GM18858 (cell line): ENCODE data around the gene MRPL20.

Experiments used
- ATAC-seq: cut with Tn5 transposase; IDR thresholded peaks from one replicate; pipeline ENCODE4 v1.9.1; 2021; ENCODE audit not compliant: unreplicated experiment

Gene MRPL20

DNA sequence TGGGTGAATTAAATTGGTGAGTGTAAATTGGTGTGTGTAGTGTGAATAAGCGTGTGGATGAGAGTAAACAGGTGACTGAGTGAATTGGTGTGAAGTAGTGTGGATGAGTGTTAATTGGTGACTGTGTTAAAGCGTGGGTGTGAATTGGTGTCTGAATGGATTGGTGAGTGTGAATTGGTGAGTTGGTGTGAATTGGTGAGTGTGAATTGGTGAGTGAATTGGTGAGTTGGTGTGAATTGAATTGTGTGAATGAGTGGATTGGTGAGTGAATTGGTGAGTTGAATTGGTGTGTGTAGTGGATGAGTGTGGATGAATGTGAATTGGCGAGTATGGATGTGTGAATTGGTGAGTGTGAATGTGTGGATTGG lies 40.4 kb downstream of the MRPL20 start:
- no peak for ATAC-seq

- ATAC-seq: no peak
These were observed 41.0 kb downstream of the MRPL20 start for GRCh38 chr1:1365875-1366698.

GRCh38 chr1:1364266-1364665 lies 42.8 kb downstream of the MRPL20 start:
- ATAC-seq: no peak

GRCh38 chr1:1361982-1362423 lies 45.1 kb downstream of the MRPL20 start:
- ATAC-seq: no peak

GRCh38 chr1:1361233-1361981 lies 45.7 kb downstream of the MRPL20 start:
- ATAC-seq: no peak

- no peak for ATAC-seq
These were observed 46.5 kb downstream of the MRPL20 start for GRCh38 chr1:1360506-1361169.

- no peak for ATAC-seq
These were observed 47.2 kb downstream of the MRPL20 start for GRCh38 chr1:1359664-1360468.

GRCh38 chr1:1359308-1359663 lies 47.8 kb downstream of the MRPL20 start:
- no peak for ATAC-seq

GRCh38 chr1:1358433-1359271 lies 48.4 kb downstream of the MRPL20 start, which contains the start of gene MXRA8:
TSS of gene MXRA8 (minus strand) at chr1:1358555. CDS start at chr1:1358504, 51 bp downstream.
- no peak for ATAC-seq

GRCh38 chr1:1357871-1358432 lies 49.1 kb downstream of the MRPL20 start:
- ATAC-seq: no peak

- ATAC-seq: no peak
These were observed 50.2 kb downstream of the MRPL20 start for GRCh38 chr1:1356796-1357401.

DNA sequence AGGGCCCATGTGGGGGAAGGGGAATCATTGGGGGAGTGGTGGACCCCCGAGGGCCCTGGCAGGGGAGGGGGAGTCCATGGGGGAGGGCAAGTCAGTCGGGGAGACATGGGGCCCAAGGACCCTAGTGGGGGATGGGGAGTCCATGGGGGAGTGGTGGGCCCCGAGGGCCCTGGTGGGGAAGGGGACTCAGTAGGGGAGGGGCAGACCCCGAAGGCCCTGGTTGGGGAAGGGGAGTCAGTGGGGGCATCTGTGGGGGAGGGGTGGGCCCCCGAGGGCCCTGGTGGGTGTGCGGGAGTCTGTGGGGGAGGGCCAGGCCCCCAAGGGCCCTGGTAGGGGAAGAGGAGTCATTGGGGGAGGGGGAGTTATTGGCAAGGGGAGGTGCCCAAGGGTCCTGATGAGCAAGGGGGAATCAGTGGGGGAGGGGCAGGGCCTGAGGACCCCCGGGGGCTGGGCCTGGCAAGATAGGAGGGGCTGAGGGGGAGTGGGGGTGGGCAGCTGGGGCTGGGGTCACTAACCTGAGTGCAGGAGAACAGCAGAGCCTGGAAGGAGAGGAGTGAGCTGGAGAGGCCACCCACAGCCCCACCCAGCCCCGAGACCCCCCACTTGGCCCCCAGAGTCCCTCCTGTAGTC lies 50.8 kb downstream of the MRPL20 start:
- ATAC-seq: no peak

DNA sequence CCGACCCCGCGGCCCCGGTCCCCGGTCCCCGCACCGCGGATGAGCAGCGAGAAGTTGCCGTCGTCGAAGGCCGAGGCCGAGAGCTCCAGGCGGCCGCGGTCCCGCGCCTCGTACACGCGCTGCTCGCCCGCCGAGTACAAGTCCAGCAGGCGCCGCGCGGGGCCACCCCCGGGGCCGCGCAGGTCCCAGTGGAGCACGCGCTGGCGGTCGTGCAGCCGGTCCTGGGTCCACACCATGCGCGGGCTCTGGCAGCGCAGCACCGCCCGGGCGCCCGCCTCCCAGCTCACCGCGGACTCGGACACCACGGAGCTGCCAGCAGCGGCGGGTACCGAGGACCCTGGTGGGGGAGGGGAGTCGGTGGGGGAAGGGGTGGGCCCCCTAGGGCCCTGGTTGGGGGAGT lies 51.7 kb downstream of the MRPL20 start:
- no peak for ATAC-seq

DNA sequence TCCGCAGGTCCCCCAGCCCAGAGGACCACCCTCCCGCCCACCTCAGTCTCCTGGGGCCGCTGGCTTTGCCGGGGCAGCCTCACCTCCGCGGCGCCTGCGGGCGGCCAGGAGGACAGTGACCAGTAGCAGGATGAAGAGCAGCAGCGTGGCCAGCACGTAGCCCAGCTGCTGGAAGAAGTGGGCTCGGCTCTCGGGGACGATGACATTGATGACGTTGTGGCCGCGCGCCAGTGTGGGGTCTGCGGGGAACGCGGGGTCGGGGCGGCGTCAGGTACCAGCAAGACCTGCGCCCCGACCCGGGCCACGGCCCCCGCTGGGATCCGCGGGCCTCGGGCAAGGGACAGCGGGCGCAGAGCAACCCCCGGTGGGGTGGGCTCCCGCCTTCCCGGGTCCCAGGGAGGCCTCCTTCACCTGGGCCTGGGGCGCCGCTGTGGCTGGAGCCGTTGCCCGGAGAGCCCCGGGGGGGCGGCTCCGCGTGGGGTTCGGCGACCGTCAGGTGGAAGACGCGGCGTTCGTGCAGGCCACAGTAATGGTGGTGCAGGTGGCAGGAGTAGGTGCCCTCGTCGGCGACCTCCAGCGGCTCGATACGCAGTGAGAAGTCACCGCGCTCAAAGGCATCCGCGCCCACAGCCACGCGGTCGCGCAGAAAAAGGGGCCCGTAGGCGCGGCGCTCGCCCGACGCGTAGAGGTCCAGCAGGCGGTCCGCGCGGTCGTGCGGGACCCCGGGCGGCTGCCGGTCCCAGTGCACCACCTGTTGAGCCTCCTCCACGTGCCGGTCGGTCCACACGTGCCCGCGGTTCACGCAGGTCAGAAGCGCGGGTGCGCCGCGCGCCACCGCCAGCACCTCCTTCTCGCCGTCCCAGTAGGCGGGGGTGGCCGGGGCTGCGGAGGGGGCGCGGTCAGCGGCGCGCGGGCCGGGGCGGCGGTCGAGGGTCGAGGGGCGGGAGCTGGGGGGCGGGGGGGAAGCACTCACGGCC lies 52.5 kb downstream of the MRPL20 start:
- ATAC-seq: no peak

DNA sequence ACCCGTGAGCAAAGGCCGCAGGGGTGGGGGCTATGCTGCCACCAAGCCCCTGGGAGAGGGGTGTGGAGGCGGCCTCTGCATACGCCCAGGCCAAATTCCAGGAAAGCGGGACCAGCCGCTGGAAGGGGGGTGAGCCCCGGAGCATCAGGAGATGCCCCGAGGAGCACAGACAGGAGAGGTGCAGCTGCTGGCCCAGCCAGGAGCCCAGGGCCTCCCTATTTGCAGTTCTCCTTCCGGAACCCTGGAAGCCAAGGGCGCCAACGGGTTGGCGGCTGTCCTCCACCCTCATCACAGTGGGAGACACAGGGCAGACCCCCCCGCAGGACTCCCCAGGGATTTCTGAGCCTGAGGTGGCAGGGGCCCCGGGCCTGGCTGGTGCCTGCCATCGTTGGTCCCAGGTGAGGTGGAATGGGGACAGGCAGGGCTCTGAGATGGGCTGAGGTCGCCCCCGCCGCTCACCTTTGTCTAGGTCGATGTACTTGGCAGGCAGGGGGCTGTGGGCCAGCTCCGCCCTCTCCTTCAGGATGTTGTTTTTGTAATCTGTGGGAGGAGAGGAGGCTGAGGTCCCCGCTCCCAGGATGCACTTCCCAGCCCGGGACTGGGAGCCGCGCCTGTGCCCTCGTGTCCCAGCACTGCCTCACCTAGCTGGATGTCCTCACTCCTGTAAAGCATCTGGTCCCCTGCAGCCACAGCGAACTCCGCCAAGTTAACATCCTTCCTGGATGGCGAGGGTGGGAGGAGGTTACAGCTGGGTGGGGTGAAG lies 53.5 kb downstream of the MRPL20 start:
- ATAC-seq: no peak

GRCh38 chr1:1352786-1353388 lies 54.2 kb downstream of the MRPL20 start:
- no peak for ATAC-seq
